Nephron progenitor cell (in vitro differentiated cells): Measurements from ENCODE around the gene MCM6.
"Not testable (repeated sequence)": the region's sequence is repeated elsewhere in the genome, so short reads cannot be mapped to it uniquely, and the experiment has no call there.

Experiments
- DNase-seq: peaks from one replicate; pipeline ENCODE4 v3.0.0; 2021
- H3K27ac Mint-ChIP-seq: 2 replicates; pipeline ENCODE4 v1.8.0; 2021; ENCODE audit warnings: mild to moderate bottlenecking, moderate library complexity, mixed read lengths
- H3K27me3 Mint-ChIP-seq: 2 replicates; pipeline ENCODE4 v1.8.0; 2021; ENCODE audit warnings: mild to moderate bottlenecking, low read depth, mixed read lengths; ENCODE audit not compliant: poor library complexity
- H3K36me3 Mint-ChIP-seq: 2 replicates; pipeline ENCODE4 v1.8.0; 2021; ENCODE audit warnings: low read depth, mixed read lengths
- H3K4me1 Mint-ChIP-seq: 2 replicates; pipeline ENCODE4 v1.8.0; 2021; ENCODE audit warnings: mixed read lengths
- H3K4me3 Mint-ChIP-seq: 2 replicates; pipeline ENCODE4 v1.8.0; 2021; ENCODE audit warnings: mild to moderate bottlenecking, moderate library complexity, mixed read lengths
- H3K9me3 Mint-ChIP-seq: 2 replicates; pipeline ENCODE4 v1.8.0; 2021; ENCODE audit warnings: mild to moderate bottlenecking, moderate library complexity, mixed read lengths
- CTCF ChIP-seq: fragments of 200-600 bp; sonication (generic); IDR thresholded peaks from 2 replicates; pipeline ENCODE4 v1.5.0; 2021; ENCODE audit warnings: antibody characterized with exemption

Gene MCM6

GRCh38 chr2:135798275-135798705 lies 78.0 kb downstream of the MCM6 start:
- Mint-ChIP-seq H3K4me1 (no peaks in the 10 kb centered on the region), H3K4me3 (no peak overlapping the region), H3K9me3 (peaks cover 11% of the 10 kb centered on the region), H3K27me3 (peaks cover 3% of the 10 kb centered on the region), H3K27ac (no peak overlapping the region), H3K36me3 (peaks cover 5% of the 10 kb centered on the region)
- TF ChIP-seq CTCF: no peak
- no peak for DNase-seq

- Mint-ChIP-seq H3K4me1 (no peaks in the 10 kb centered on the region), H3K36me3 (peaks cover 5% of the 10 kb centered on the region), H3K27me3 (peaks cover 3% of the 10 kb centered on the region), H3K4me3 (no peak overlapping the region), H3K27ac (no peak overlapping the region), H3K9me3 (peaks cover 11% of the 10 kb centered on the region)
- peak; percentile 81 for DNase-seq
- TF ChIP-seq CTCF: peak; percentile 90
Measured at GRCh38 chr2:135797497-135798274, 78.6 kb downstream of the MCM6 start.

- peaks cover 3% of the 10 kb centered on the region for H3K27me3 Mint-ChIP-seq
- DNase-seq: no peak
- peaks cover 5% of the 10 kb centered on the region for H3K36me3 Mint-ChIP-seq
- no peak for TF ChIP-seq CTCF
- no peak overlapping the region for H3K4me3 Mint-ChIP-seq
- H3K9me3 Mint-ChIP-seq: peaks cover 11% of the 10 kb centered on the region
- no peak overlapping the region for H3K27ac Mint-ChIP-seq
- peaks cover 4% of the 10 kb centered on the region for H3K4me1 Mint-ChIP-seq
Measured at GRCh38 chr2:135796606-135797005, 79.6 kb downstream of the MCM6 start.

GRCh38 chr2:135795641-135796040 lies 80.6 kb downstream of the MCM6 start:
- not testable (repeated sequence) for DNase-seq, H3K36me3 Mint-ChIP-seq, H3K27ac Mint-ChIP-seq, H3K4me1 Mint-ChIP-seq, H3K9me3 Mint-ChIP-seq, H3K27me3 Mint-ChIP-seq, H3K4me3 Mint-ChIP-seq

DNA sequence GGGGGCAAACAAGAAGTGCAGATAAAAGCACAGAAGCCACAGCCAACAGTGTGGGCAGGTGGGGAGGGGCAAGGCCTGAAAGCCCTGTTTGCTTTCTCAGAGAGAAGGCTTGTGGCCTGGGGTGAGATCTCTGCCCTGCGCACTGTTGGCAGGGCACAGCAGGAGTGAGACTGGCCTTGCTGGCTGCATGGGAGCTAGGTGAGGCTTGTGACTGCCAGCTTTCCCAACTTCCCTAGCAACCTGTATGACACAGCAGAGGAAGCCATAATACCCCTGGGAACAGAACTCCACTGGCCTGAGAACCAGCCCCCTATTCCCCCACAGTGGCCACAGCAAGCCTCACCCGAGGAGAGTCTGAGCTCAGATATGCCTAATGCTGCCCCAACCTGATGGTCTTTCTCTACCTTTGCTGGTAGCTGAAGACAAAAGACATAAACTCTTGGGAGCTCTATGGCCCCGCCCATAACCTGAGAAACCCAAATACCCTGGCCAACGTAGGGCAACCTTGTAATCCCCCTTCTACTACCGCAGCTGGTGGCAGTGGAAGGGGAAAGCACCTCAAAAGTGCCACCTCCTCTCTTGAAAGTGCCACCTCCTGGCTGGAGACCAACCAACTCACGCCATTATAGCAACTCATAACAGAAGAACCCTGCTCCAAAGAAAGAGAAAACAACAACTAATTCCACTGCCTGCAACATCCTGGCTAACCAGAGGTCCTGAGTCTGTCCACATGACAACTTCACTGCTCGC lies 83.7 kb downstream of the MCM6 start:
- Mint-ChIP-seq H3K9me3 (no peaks in the 10 kb centered on the region), H3K27ac (no peak overlapping the region), H3K36me3 (peaks cover 7% of the 10 kb centered on the region), H3K4me3 (no peak overlapping the region), H3K4me1 (peaks cover 5% of the 10 kb centered on the region), H3K27me3 (no peaks in the 10 kb centered on the region)
- no peak for TF ChIP-seq CTCF
- no peak for DNase-seq

GRCh38 chr2:135791418-135792190 lies 84.6 kb downstream of the MCM6 start:
- Mint-ChIP-seq H3K27ac (peak overlapping the region; percentile 88), H3K4me3 (no peak overlapping the region), H3K9me3 (peaks cover 2% of the 10 kb centered on the region), H3K4me1 (peaks cover 5% of the 10 kb centered on the region), H3K36me3 (peaks cover 17% of the 10 kb centered on the region), H3K27me3 (no peaks in the 10 kb centered on the region)
- no peak for DNase-seq
- no peak for TF ChIP-seq CTCF
